Left ventricle myocardium inferior (tissue), 1 donor: ENCODE data around the gene SMIM27. TPM values are rescaled to one million over a fixed set of nuclear protein-coding genes. Genes with fewer than 3 reads are reported as not detected.
A peak's percentile ranks its signal among the peaks of the same experiment; 100 is the strongest.

Experiments
- DNase-seq: peaks from one replicate; pipeline ENCODE4 v3.0.0-alpha.2; 2020
- H3K27ac ChIP-seq: fragments of 200-600 bp; replicated peaks from 2 replicates; pipeline ENCODE4 v1.8.0; 2021
- H3K27me3 ChIP-seq: fragments of 200-600 bp; 2 replicates; pipeline ENCODE4 v1.8.0; 2021; ENCODE audit warnings: low read depth
- H3K36me3 ChIP-seq: fragments of 200-600 bp; 2 replicates; pipeline ENCODE4 v1.8.0; 2021
- H3K4me1 ChIP-seq: fragments of 200-600 bp; 2 replicates; pipeline ENCODE4 v1.8.0; 2021
- H3K4me3 ChIP-seq: fragments of 200-600 bp; 2 replicates; pipeline ENCODE4 v1.8.0; 2021; ENCODE audit warnings: mild to moderate bottlenecking, moderate library complexity
- H3K9me3 ChIP-seq: fragments of 200-600 bp; replicated peaks from 2 replicates; pipeline ENCODE4 v1.8.0; 2021
- CTCF ChIP-seq: fragments of 200-600 bp; IDR thresholded peaks from 2 replicates; pipeline ENCODE4 v1.8.0; 2021; ENCODE audit warnings: antibody characterized with exemption, mild to moderate bottlenecking, borderline replicate concordance
- intact Hi-C: fragments of 100-400 bp; cut with micrococcal nuclease; formaldehyde crosslinking; loops from one replicate; pipeline ENCODE4 v1.11.0; 2022
- total RNA-seq: library from RNA; stranded (reverse); fragmentation: NEBNext Ultra II Directional; extraction: Animal tissue kit (Norgen Biotek cat#: 25700); gene quantifications from one replicate; pipeline ENCODE4 v1.2.1, GENCODE V29; 2021
- donor health status: DM: no; HTN: yes; CAD: no; lungs with severe emphysema.

SMIM27 gene
- total RNA-seq, 1 donor from 2014 or later: 17.3 TPM

- Histone ChIP-seq H3K4me1 (peaks cover 43% of the 10 kb centered on the region), H3K27ac (peak overlapping the region; percentile 17), H3K27me3 (no peaks in the 10 kb centered on the region), H3K4me3 (no peak overlapping the region), H3K36me3 (no peaks in the 10 kb centered on the region), H3K9me3 (no peaks in the 10 kb centered on the region)
- intact Hi-C loops: no loop called here
- DNase-seq: no peak
- TF ChIP-seq CTCF: no peak
Measured at GRCh38 chr9:32558408-32558934, 6.3 kb downstream of the SMIM27 start.

GRCh38 chr9:32565967-32566366 is 13.8 kb downstream of the SMIM27 start:
- Histone ChIP-seq H3K4me1 (peaks cover 40% of the 10 kb centered on the region), H3K9me3 (no peaks in the 10 kb centered on the region), H3K27me3 (no peaks in the 10 kb centered on the region), H3K36me3 (peaks cover 38% of the 10 kb centered on the region), H3K4me3 (no peak overlapping the region), H3K27ac (no peak overlapping the region)
- no peak for DNase-seq
- intact Hi-C loops: no loop called here
- no peak for TF ChIP-seq CTCF

GRCh38 chr9:32566770-32567169 is 14.6 kb downstream of the SMIM27 start:
- Histone ChIP-seq H3K27ac (no peak overlapping the region), H3K9me3 (no peaks in the 10 kb centered on the region), H3K27me3 (no peaks in the 10 kb centered on the region), H3K4me1 (peaks cover 48% of the 10 kb centered on the region), H3K4me3 (no peak overlapping the region), H3K36me3 (peaks cover 38% of the 10 kb centered on the region)
- DNase-seq: no peak
- intact Hi-C loops: no loop called here
- no peak for TF ChIP-seq CTCF

- Histone ChIP-seq H3K9me3 (no peaks in the 10 kb centered on the region), H3K27me3 (no peaks in the 10 kb centered on the region), H3K36me3 (peaks cover 30% of the 10 kb centered on the region), H3K4me3 (no peak overlapping the region), H3K27ac (no peak overlapping the region), H3K4me1 (peaks cover 39% of the 10 kb centered on the region)
- intact Hi-C loops: no loop called here
- DNase-seq: no peak
- TF ChIP-seq CTCF: no peak
Measured at GRCh38 chr9:32570262-32570661, 18.1 kb downstream of the SMIM27 start.

- H3K27ac ChIP-seq: peak overlapping the region; percentile 93
- DNase-seq: peak; percentile 58
Measured at GRCh38 chr9:32571969-32572899, 20.1 kb downstream of the SMIM27 start.

More at GRCh38 chr9:32571969-32572899, 20.1 kb downstream of the SMIM27 start:
- H3K27me3 ChIP-seq: no peaks in the 10 kb centered on the region
- peak; percentile 64 for TF ChIP-seq CTCF
- intact Hi-C loops: no loop called here
- peaks cover 39% of the 10 kb centered on the region for H3K4me1 ChIP-seq
- peak overlapping the region; percentile 80 for H3K4me3 ChIP-seq
- H3K9me3 ChIP-seq: no peaks in the 10 kb centered on the region
- H3K36me3 ChIP-seq: peaks cover 11% of the 10 kb centered on the region
